Caco-2 (cell line): ENCODE data around the gene OR5D18. TPM values are rescaled to one million over a fixed set of nuclear protein-coding genes. Genes with fewer than 3 reads are reported as not detected.

ENCODE experiments used
- BruUV-seq: library from RNA; stranded (reverse); fragments of 400-500 nt; replicated peaks from 2 replicates; lab custom pipeline; 2021; lab: Mats Ljungman, UMichigan
- CTCF ChIA-PET: fragments of 300-600 bp; sonication (Branson Sonifier 250); formaldehyde crosslinking; loops from one replicate; lab custom pipeline; 2022; ENCODE audit warnings: antibody characterized with exemption; lab: Charles Lee
- POLR2A ChIA-PET: fragments of 300-600 bp; sonication (Branson Sonifier 250); formaldehyde crosslinking; loops from one replicate; lab custom pipeline; 2022; ENCODE audit warnings: antibody characterized with exemption; lab: Charles Lee
- DNase-seq, 2 experiments: peaks; one replicate each; pipeline versions ENCODE4 v3.0.0 to v3.0.0-alpha.2; 2020 to 2022
- H3K27me3 ChIP-seq: replicated peaks from 2 replicates; pipeline ENCODE4 v1.6.0; 2011; ENCODE audit warnings: low read length; ENCODE audit not compliant: control insufficient read depth, insufficient read depth
- H3K36me3 ChIP-seq: 2 replicates; pipeline ENCODE4 v1.5.1; 2011; ENCODE audit warnings: low read length; ENCODE audit not compliant: control insufficient read depth, insufficient read depth
- H3K4me1 ChIP-seq: fragments of 250-450 bp; sonication (Bioruptor Pico); 2 replicates; pipeline ENCODE4 v1.5.1; 2020; ENCODE audit warnings: mild to moderate bottlenecking
- H3K4me3 ChIP-seq: 2 replicates; pipeline ENCODE4 v1.5.1; 2011; ENCODE audit warnings: low read depth, mild to moderate bottlenecking, control low read depth, low read length
- H3K9me3 ChIP-seq: fragments of 250-450 bp; sonication (Bioruptor Pico); 2 replicates; pipeline ENCODE4 v1.5.1; 2020; ENCODE audit warnings: mild to moderate bottlenecking, moderate library complexity
- H3K27ac Mint-ChIP-seq: one replicate; pipeline ENCODE4 v1.8.0; 2022; ENCODE audit warnings: mixed read lengths; ENCODE audit not compliant: unreplicated experiment
- H3K27me3 Mint-ChIP-seq: one replicate; pipeline ENCODE4 v1.8.0; 2022; ENCODE audit warnings: mixed read lengths; ENCODE audit not compliant: insufficient read depth, unreplicated experiment
- H3K36me3 Mint-ChIP-seq: one replicate; pipeline ENCODE4 v1.8.0; 2022; ENCODE audit warnings: mild to moderate bottlenecking, mixed read lengths; ENCODE audit not compliant: insufficient read depth, unreplicated experiment
- H3K4me1 Mint-ChIP-seq: one replicate; pipeline ENCODE4 v1.8.0; 2022; ENCODE audit warnings: low read depth, mixed read lengths; ENCODE audit not compliant: unreplicated experiment
- H3K4me3 Mint-ChIP-seq: one replicate; pipeline ENCODE4 v1.8.0; 2022; ENCODE audit warnings: mild to moderate bottlenecking, moderate library complexity, mixed read lengths; ENCODE audit not compliant: unreplicated experiment
- H3K9me3 Mint-ChIP-seq: one replicate; pipeline ENCODE4 v1.8.0; 2022; ENCODE audit warnings: mixed read lengths; ENCODE audit not compliant: unreplicated experiment
- intact Hi-C: fragments of 100-400 bp; cut with micrococcal nuclease; formaldehyde crosslinking; loops from one replicate; pipeline ENCODE4 v1.10.0; 2022; ENCODE audit not compliant: unreplicated experiment
- total RNA-seq: library from RNA; stranded (reverse); gene quantifications from 2 replicates; pipeline ENCODE4 v1.2.3, GENCODE V29; 2022
- TF ChIP-seq, protein P1 (sequence below), 2 experiments: fragments of 200-600 bp in 1 of 2; IDR thresholded peaks; 1 replicate in 1 of 2; 2 replicates in 1 of 2; pipeline versions ENCODE4 v1.5.1 to v1.8.0; 2011 to 2022; ENCODE audit warnings: antibody characterized with exemption in 1 of 2, control low read depth in 1 of 2, inconsistent platforms in 1 of 2, low read depth in 1 of 2, low read length in 1 of 2, mild to moderate bottlenecking in 1 of 2, moderate library complexity in 1 of 2; ENCODE audit not compliant: insufficient read depth in 1 of 2, severe bottlenecking in 1 of 2, unreplicated experiment in 1 of 2

The OR5D18 gene
- total RNA-seq, 1 experiment from 2014 or later, result not detected

DNA sequence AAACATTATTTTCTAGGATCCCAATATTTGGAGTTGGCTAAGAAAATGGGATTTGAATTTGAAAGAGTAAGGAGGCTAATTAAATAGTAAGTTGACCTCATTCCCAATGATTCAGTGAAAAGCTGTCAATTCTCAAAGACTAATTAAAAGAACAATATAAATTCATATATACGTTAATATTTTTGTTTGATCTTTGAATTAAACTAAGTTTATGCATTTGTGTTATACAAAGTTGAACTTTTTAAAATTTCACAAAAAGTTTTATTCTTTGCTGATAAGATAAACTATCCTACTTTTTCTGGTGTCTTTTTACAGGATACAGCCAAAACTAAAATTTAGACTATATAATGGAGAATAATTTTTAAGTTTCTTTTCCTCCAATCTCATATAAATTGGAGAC lies 8.4 kb upstream of the OR5D18 start, which contains the start of gene OR5L1:
OR5L1 (plus strand) TSS at position 301 of the 400 bp plus-strand sequence. CDS start 100 bp downstream, outside the sequence.
- H3K36me3 Mint-ChIP-seq, result no peaks in the 10 kb centered on the region
- H3K9me3 Mint-ChIP-seq, result peaks cover 26% of the 10 kb centered on the region
- no peaks in the 10 kb centered on the region for H3K27me3 Mint-ChIP-seq
- Histone ChIP-seq H3K36me3 (no peaks in the 10 kb centered on the region), H3K4me1 (no peaks in the 10 kb centered on the region), H3K4me3 (no peak within 1 kb of the TSS), H3K9me3 (0 out of 2 replicates have a peak, but pooled peaks cover 1% of the 10 kb centered on the region), H3K27me3 (no peaks in the 10 kb centered on the region)
- CTCF ChIA-PET, result no interaction called here
- POLR2A ChIA-PET, result no interaction called here
- no peaks in the 10 kb centered on the region for H3K4me1 Mint-ChIP-seq
- intact Hi-C loops, result loop anchor here (10.0 kb wide), 1 partner anchor 74 kb away; the partner anchor contains the start of gene TRIM51
- no peak for DNase-seq
- TF ChIP-seq, protein P1, sequence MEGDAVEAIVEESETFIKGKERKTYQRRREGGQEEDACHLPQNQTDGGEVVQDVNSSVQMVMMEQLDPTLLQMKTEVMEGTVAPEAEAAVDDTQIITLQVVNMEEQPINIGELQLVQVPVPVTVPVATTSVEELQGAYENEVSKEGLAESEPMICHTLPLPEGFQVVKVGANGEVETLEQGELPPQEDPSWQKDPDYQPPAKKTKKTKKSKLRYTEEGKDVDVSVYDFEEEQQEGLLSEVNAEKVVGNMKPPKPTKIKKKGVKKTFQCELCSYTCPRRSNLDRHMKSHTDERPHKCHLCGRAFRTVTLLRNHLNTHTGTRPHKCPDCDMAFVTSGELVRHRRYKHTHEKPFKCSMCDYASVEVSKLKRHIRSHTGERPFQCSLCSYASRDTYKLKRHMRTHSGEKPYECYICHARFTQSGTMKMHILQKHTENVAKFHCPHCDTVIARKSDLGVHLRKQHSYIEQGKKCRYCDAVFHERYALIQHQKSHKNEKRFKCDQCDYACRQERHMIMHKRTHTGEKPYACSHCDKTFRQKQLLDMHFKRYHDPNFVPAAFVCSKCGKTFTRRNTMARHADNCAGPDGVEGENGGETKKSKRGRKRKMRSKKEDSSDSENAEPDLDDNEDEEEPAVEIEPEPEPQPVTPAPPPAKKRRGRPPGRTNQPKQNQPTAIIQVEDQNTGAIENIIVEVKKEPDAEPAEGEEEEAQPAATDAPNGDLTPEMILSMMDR (IDR thresholded peaks at IDR 0.05; ENCODE audit: insufficient read depth in 1 of 2, low read depth in 1 of 2, low read length in 1 of 2, severe bottlenecking in 1 of 2, unreplicated experiment in 1 of 2), result no peak
- no TSS peak for BruUV-seq
- no peak within 1 kb of the TSS for H3K4me3 Mint-ChIP-seq
- no peak within 1 kb of the TSS for H3K27ac Mint-ChIP-seq

- no peaks in the 10 kb centered on the region for H3K36me3 ChIP-seq
- ChIA-PET POLR2A (no interaction called here), CTCF (no interaction called here)
- TF ChIP-seq, protein P1 (IDR thresholded peaks at IDR 0.05; ENCODE audit: insufficient read depth in 1 of 2, low read depth in 1 of 2, low read length in 1 of 2, severe bottlenecking in 1 of 2, unreplicated experiment in 1 of 2), result no peak
- no peak for DNase-seq
- Mint-ChIP-seq H3K36me3 (no peaks in the 10 kb centered on the region), H3K27me3 (no peaks in the 10 kb centered on the region), H3K9me3 (no peaks in the 10 kb centered on the region), H3K4me1 (no peaks in the 10 kb centered on the region), H3K4me3 (no peak within 1 kb of the TSS), H3K27ac (no peak within 1 kb of the TSS)
- intact Hi-C loops, result no loop called here
- no peak within 1 kb of the TSS for H3K4me3 ChIP-seq
- BruUV-seq, result no TSS peak
- H3K27me3 ChIP-seq, result no peaks in the 10 kb centered on the region
- H3K4me1 ChIP-seq, result no peaks in the 10 kb centered on the region
- H3K9me3 ChIP-seq, result no peaks in the 10 kb centered on the region
Measured at GRCh38 chr11:55826919-55827318, 7.5 kb downstream of the OR5D18 start, which contains the start of gene OR5L2. Gene OR5L2, plus strand, starts transcription at chr11:55827219. Its CDS starts 0 bp downstream, at chr11:55827219.

DNA sequence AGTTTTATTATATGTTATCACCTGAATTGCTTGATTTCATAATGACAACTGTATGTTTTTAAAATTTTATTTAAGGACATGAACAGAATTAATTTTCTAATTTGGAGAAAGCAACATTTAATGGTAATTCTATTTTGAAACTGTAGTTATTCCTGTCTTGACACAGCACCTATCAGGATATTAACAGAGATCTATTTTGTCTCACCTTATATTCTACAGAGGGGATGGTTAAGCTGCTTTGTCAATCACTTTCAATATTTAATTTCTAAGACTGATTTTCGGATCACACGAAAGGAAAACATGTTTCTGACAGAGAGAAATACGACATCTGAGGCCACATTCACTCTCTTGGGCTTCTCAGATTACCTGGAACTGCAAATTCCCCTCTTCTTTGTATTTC lies 19.0 kb downstream of the OR5D18 start, which contains the start of gene OR5D16:
OR5D16 (plus strand) TSS at position 301 of the 400 bp plus-strand sequence; CDS start at position 301, 0 bp downstream.
- no peaks in the 10 kb centered on the region for H3K36me3 ChIP-seq
- intact Hi-C loops, result no loop called here
- H3K27me3 ChIP-seq, result no peaks in the 10 kb centered on the region
- Mint-ChIP-seq H3K27me3 (no peaks in the 10 kb centered on the region), H3K36me3 (no peaks in the 10 kb centered on the region), H3K9me3 (no peaks in the 10 kb centered on the region), H3K4me3 (no peak within 1 kb of the TSS), H3K27ac (no peak within 1 kb of the TSS), H3K4me1 (no peaks in the 10 kb centered on the region)
- ChIA-PET POLR2A (no interaction called here), CTCF (no interaction called here)
- H3K4me1 ChIP-seq, result no peaks in the 10 kb centered on the region
- no peak within 1 kb of the TSS for H3K4me3 ChIP-seq
- TF ChIP-seq, protein P1 (IDR thresholded peaks at IDR 0.05; ENCODE audit: insufficient read depth in 1 of 2, low read depth in 1 of 2, low read length in 1 of 2, severe bottlenecking in 1 of 2, unreplicated experiment in 1 of 2), result no peak
- H3K9me3 ChIP-seq, result no peaks in the 10 kb centered on the region
- no peak for DNase-seq
- no TSS peak for BruUV-seq
